ENCODE measurements around the gene SUMF1.

SUMF1 gene

GRCh38 chr3:4494895-4495264 lies 27.8 kb upstream of the SUMF1 start:
- TF ChIP-seq POLR2AphosphoS5 (IDR thresholded peaks at IDR 0.05; ENCODE audit: low read depth, low read length) (no peak), SIN3A (IDR thresholded peaks at IDR 0.05; ENCODE audit: borderline replicate concordance, insufficient read depth, low read length) (no peak), TAF1 (IDR thresholded peaks at IDR 0.05; ENCODE audit: borderline replicate concordance, insufficient read depth, low read length) (no peak), FOXP2 (optimal IDR thresholded peaks at IDR 0.05; ENCODE audit: borderline replicate concordance, extremely low read depth, extremely low read length, insufficient read depth) (no peak)
- TF ChIP-seq, protein P1, sequence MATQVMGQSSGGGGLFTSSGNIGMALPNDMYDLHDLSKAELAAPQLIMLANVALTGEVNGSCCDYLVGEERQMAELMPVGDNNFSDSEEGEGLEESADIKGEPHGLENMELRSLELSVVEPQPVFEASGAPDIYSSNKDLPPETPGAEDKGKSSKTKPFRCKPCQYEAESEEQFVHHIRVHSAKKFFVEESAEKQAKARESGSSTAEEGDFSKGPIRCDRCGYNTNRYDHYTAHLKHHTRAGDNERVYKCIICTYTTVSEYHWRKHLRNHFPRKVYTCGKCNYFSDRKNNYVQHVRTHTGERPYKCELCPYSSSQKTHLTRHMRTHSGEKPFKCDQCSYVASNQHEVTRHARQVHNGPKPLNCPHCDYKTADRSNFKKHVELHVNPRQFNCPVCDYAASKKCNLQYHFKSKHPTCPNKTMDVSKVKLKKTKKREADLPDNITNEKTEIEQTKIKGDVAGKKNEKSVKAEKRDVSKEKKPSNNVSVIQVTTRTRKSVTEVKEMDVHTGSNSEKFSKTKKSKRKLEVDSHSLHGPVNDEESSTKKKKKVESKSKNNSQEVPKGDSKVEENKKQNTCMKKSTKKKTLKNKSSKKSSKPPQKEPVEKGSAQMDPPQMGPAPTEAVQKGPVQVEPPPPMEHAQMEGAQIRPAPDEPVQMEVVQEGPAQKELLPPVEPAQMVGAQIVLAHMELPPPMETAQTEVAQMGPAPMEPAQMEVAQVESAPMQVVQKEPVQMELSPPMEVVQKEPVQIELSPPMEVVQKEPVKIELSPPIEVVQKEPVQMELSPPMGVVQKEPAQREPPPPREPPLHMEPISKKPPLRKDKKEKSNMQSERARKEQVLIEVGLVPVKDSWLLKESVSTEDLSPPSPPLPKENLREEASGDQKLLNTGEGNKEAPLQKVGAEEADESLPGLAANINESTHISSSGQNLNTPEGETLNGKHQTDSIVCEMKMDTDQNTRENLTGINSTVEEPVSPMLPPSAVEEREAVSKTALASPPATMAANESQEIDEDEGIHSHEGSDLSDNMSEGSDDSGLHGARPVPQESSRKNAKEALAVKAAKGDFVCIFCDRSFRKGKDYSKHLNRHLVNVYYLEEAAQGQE (IDR thresholded peaks at IDR 0.05; ENCODE audit: insufficient read depth in 1 of 2, low read depth in 2 of 2, low read length in 2 of 2), result no peak

- TF ChIP-seq FOXP2 (optimal IDR thresholded peaks at IDR 0.05; ENCODE audit: borderline replicate concordance, extremely low read depth, extremely low read length, insufficient read depth) (no peak), TAF1 (IDR thresholded peaks at IDR 0.05; ENCODE audit: borderline replicate concordance, insufficient read depth, low read length) (no peak)
Measured at GRCh38 chr3:4493941-4494894, 27.1 kb upstream of the SUMF1 start.

- TF ChIP-seq FOXP2 (optimal IDR thresholded peaks at IDR 0.05; ENCODE audit: borderline replicate concordance, extremely low read depth, extremely low read length, insufficient read depth), result peak; percentile 52
- TF ChIP-seq, protein P1 (IDR thresholded peaks at IDR 0.05; ENCODE audit: insufficient read depth in 1 of 2, low read depth in 2 of 2, low read length in 2 of 2), result peak in 1 of 2 experiments; percentile 67; a peak in 1 of 4 replicates
- TF ChIP-seq SIN3A (IDR thresholded peaks at IDR 0.05; ENCODE audit: borderline replicate concordance, insufficient read depth, low read length), result peak; percentile 83; the same call in 1 of the 2 replicates
- TF ChIP-seq POLR2AphosphoS5 (IDR thresholded peaks at IDR 0.05; ENCODE audit: low read depth, low read length), result peak; percentile 99
- peak; percentile 99 for TF ChIP-seq TAF1 (IDR thresholded peaks at IDR 0.05; ENCODE audit: borderline replicate concordance, insufficient read depth, low read length)
Measured at GRCh38 chr3:4493014-4493940, 26.2 kb upstream of the SUMF1 start, which contains the start of gene ITPR1. Gene ITPR1, plus strand, starts transcription at chr3:4493348. Its CDS starts 23,144 bp downstream, at chr3:4516492.

GRCh38 chr3:4492208-4493013 lies 25.3 kb upstream of the SUMF1 start:
- TF ChIP-seq TAF1 (IDR thresholded peaks at IDR 0.05; ENCODE audit: borderline replicate concordance, insufficient read depth, low read length), result no peak
- TF ChIP-seq, protein P1 (IDR thresholded peaks at IDR 0.05; ENCODE audit: insufficient read depth in 1 of 2, low read depth in 2 of 2, low read length in 2 of 2), result no peak
- no peak for TF ChIP-seq FOXP2 (optimal IDR thresholded peaks at IDR 0.05; ENCODE audit: borderline replicate concordance, extremely low read depth, extremely low read length, insufficient read depth)
- TF ChIP-seq POLR2AphosphoS5 (IDR thresholded peaks at IDR 0.05; ENCODE audit: low read depth, low read length), result no peak
- no peak for TF ChIP-seq SIN3A (IDR thresholded peaks at IDR 0.05; ENCODE audit: borderline replicate concordance, insufficient read depth, low read length)

All from PFSK-1 (cell line).